Measurements from ENCODE around the gene LAMB4. TPM values are rescaled to one million over a fixed set of nuclear protein-coding genes. Genes with fewer than 3 reads are reported as not detected.

The LAMB4 gene
- total and polyA plus RNA-seq, 2 donors (not counting 1 experiment from before 2014, with no cell fraction given), result 0.17 to 0.57 TPM

GRCh38 chr7:108112683-108113082, 17.5 kb downstream of the LAMB4 start:
- no peak overlapping the region for H3K4me2 ChIP-seq (ENCODE audit: extremely low read depth, insufficient read depth, low read length)
- no peaks in the 10 kb centered on the region for H3K36me3 ChIP-seq (ENCODE audit: control insufficient read depth, insufficient read depth, low read length)
- H3K9ac ChIP-seq (ENCODE audit: insufficient read depth, low read length), result no peak overlapping the region
- TF ChIP-seq EZH2 (IDR thresholded peaks at IDR 0.05; ENCODE audit: low read length, missing control alignments) (no peak), CTCF (conservative IDR thresholded peaks at IDR 0.05 in 1 of 2, IDR thresholded peaks at IDR 0.05 in 1 of 2; ENCODE audit: low read depth in 1 of 2, low read length in 2 of 2) (no peak)
- H3K4me3 ChIP-seq (replicated peaks in 1 of 4; ENCODE audit: control extremely low read depth in 1 of 4, insufficient read depth in 1 of 4, low read depth in 3 of 4, low read length in 4 of 4), result no peak overlapping the region
- no peak overlapping the region for H2AFZ ChIP-seq (ENCODE audit: low read length)
- H3K27ac ChIP-seq (ENCODE audit: insufficient read depth, low read length), result no peak overlapping the region
- H4K20me1 ChIP-seq (ENCODE audit: control insufficient read depth, extremely low read depth, insufficient read depth, low read length), result no peaks in the 10 kb centered on the region
- no peaks in the 10 kb centered on the region for H3K27me3 ChIP-seq (ENCODE audit: control insufficient read depth, insufficient read depth, low read length)
- no peaks in the 10 kb centered on the region for H3K9me3 ChIP-seq (ENCODE audit: control insufficient read depth, insufficient read depth, low read depth, low read length)
- H3K79me2 ChIP-seq (ENCODE audit: control insufficient read depth, insufficient read depth, low read length), result no peaks in the 10 kb centered on the region
- no peaks in the 10 kb centered on the region for H3K4me1 ChIP-seq (ENCODE audit: control insufficient read depth, extremely low read depth, insufficient read depth, low read length)
- DNase-seq (ENCODE audit: low read depth in 2 of 2), result no peak

- Histone ChIP-seq H3K9me3 (ENCODE audit: control insufficient read depth, insufficient read depth, low read depth, low read length) (no peaks in the 10 kb centered on the region), H3K36me3 (ENCODE audit: control insufficient read depth, insufficient read depth, low read length) (no peaks in the 10 kb centered on the region), H3K4me3 (replicated peaks in 1 of 4; ENCODE audit: control extremely low read depth in 1 of 4, insufficient read depth in 1 of 4, low read depth in 3 of 4, low read length in 4 of 4) (no peak overlapping the region), H4K20me1 (ENCODE audit: control insufficient read depth, extremely low read depth, insufficient read depth, low read length) (no peaks in the 10 kb centered on the region), H3K4me2 (ENCODE audit: extremely low read depth, insufficient read depth, low read length) (no peak overlapping the region), H3K9ac (ENCODE audit: insufficient read depth, low read length) (no peak overlapping the region), H3K27me3 (ENCODE audit: control insufficient read depth, insufficient read depth, low read length) (no peaks in the 10 kb centered on the region), H3K4me1 (ENCODE audit: control insufficient read depth, extremely low read depth, insufficient read depth, low read length) (peaks cover 3% of the 10 kb centered on the region), H3K79me2 (ENCODE audit: control insufficient read depth, insufficient read depth, low read length) (no peaks in the 10 kb centered on the region), H3K27ac (ENCODE audit: insufficient read depth, low read length) (no peak overlapping the region), H2AFZ (ENCODE audit: low read length) (no peak overlapping the region)
- peak in 1 of 2 donors; percentile 35 for DNase-seq (ENCODE audit: low read depth in 2 of 2)
- TF ChIP-seq EZH2 (IDR thresholded peaks at IDR 0.05; ENCODE audit: low read length, missing control alignments), result no peak
- peak; percentile 27 to 44 for TF ChIP-seq CTCF (conservative IDR thresholded peaks at IDR 0.05 in 1 of 2, IDR thresholded peaks at IDR 0.05 in 1 of 2; ENCODE audit: low read depth in 1 of 2, low read length in 2 of 2)
These were observed 20.8 kb downstream of the LAMB4 start for GRCh38 chr7:108109221-108109908.

GRCh38 chr7:108108131-108108530, 22.0 kb downstream of the LAMB4 start:
- Histone ChIP-seq H3K4me1 (ENCODE audit: control insufficient read depth, extremely low read depth, insufficient read depth, low read length) (peaks cover 9% of the 10 kb centered on the region), H3K36me3 (ENCODE audit: control insufficient read depth, insufficient read depth, low read length) (no peaks in the 10 kb centered on the region), H3K9ac (ENCODE audit: insufficient read depth, low read length) (no peak overlapping the region), H3K79me2 (ENCODE audit: control insufficient read depth, insufficient read depth, low read length) (no peaks in the 10 kb centered on the region), H2AFZ (ENCODE audit: low read length) (no peak overlapping the region), H3K27me3 (ENCODE audit: control insufficient read depth, insufficient read depth, low read length) (no peaks in the 10 kb centered on the region), H3K9me3 (ENCODE audit: control insufficient read depth, insufficient read depth, low read depth, low read length) (no peaks in the 10 kb centered on the region), H3K4me3 (replicated peaks in 1 of 4; ENCODE audit: control extremely low read depth in 1 of 4, insufficient read depth in 1 of 4, low read depth in 3 of 4, low read length in 4 of 4) (no peak overlapping the region), H4K20me1 (ENCODE audit: control insufficient read depth, extremely low read depth, insufficient read depth, low read length) (no peaks in the 10 kb centered on the region), H3K4me2 (ENCODE audit: extremely low read depth, insufficient read depth, low read length) (no peak overlapping the region), H3K27ac (ENCODE audit: insufficient read depth, low read length) (no peak overlapping the region)
- no peak for TF ChIP-seq EZH2 (IDR thresholded peaks at IDR 0.05; ENCODE audit: low read length, missing control alignments)
- TF ChIP-seq CTCF (conservative IDR thresholded peaks at IDR 0.05 in 1 of 2, IDR thresholded peaks at IDR 0.05 in 1 of 2; ENCODE audit: low read depth in 1 of 2, low read length in 2 of 2), result no peak
- no peak for DNase-seq (ENCODE audit: low read depth in 2 of 2)
